Measurements from ENCODE around the gene NPBWR2.

Gene NPBWR2

GRCh38 chr20:64152906-64153305, 45.5 kb upstream of the NPBWR2 start:
- TF ChIP-seq, protein P1, sequence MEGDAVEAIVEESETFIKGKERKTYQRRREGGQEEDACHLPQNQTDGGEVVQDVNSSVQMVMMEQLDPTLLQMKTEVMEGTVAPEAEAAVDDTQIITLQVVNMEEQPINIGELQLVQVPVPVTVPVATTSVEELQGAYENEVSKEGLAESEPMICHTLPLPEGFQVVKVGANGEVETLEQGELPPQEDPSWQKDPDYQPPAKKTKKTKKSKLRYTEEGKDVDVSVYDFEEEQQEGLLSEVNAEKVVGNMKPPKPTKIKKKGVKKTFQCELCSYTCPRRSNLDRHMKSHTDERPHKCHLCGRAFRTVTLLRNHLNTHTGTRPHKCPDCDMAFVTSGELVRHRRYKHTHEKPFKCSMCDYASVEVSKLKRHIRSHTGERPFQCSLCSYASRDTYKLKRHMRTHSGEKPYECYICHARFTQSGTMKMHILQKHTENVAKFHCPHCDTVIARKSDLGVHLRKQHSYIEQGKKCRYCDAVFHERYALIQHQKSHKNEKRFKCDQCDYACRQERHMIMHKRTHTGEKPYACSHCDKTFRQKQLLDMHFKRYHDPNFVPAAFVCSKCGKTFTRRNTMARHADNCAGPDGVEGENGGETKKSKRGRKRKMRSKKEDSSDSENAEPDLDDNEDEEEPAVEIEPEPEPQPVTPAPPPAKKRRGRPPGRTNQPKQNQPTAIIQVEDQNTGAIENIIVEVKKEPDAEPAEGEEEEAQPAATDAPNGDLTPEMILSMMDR (conservative IDR thresholded peaks at IDR 0.05), result no peak
- no peak overlapping the region for H3K27ac ChIP-seq

- TF ChIP-seq, protein P1 (conservative IDR thresholded peaks at IDR 0.05), result no peak
- H3K27ac ChIP-seq, result no peak overlapping the region
Observed at GRCh38 chr20:64151633-64152530, 44.5 kb upstream of the NPBWR2 start.

DNA sequence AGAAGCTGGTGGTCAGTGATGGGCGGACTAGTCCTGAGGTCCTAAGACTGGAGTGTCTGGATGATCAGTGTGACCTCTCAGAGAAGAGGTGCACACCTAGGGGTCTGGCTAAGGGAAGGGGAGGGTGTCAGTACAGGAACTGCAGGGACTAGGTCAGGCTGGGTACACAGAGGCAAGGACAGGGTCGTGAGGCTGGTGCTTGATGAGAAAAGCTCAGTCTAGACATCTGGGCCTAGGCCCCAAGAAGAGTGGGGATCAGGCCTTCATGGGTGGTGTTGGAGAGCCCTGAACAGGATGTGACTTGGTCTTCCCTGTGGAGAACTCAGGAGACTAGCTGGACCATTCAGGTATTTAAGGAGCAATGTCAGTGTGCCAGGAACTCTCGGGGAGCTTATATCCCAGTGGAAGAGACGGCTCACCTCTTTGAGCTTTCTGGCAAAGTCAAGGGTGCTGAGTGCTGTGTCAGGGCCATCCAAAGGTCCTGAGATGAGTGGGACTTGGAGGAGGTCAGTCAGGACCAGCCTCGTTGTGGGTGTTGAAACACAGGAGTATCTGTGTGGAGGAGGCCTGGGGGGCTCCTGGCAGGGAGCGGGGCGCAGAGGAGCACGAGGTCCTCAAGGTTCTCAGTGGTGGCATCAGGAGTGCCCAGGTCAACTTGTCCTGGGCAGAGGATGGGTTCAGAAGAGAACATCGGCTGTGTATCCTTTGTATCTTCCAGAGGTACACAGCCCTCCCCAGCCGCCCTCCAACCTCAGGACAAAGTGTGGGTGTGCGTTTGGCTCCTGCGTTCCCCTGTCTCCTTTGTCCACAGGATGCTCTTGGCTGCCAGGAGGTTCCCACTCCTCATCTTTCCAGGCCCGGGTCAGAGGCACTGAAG, 43.6 kb upstream of the NPBWR2 start:
- H3K27ac ChIP-seq, result no peak overlapping the region
- TF ChIP-seq, protein P1 (conservative IDR thresholded peaks at IDR 0.05), result no peak

DNA sequence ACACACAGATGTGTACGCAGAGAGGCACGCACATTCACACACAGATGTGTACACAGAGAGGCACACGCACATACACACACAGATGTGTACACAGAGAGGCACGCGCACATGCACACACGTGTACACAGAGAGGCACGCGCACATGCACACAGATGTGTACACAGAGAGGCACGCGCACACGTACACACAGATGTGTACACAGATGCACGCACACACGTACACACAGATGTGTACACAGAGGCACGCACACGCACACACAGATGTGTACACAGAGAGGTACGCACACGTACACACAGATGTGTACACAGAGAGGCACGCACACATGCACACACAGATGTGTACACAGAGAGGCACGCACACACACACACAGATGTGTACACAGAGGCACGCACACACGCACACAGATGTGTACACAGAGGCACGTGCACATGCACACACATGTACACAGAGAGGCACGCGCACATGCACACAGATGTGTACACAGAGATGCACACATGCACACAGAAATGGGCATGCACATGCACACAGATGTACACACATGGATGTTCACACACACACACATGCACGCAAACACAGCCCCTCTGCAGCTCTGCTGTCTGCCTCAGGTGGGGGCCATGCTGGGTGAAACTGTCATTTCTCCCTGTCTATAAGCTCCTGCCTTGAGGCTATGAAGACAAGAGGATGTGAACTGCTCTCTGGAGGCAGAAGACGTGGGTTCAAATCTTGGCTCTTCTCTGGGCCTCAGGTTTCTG, 42.6 kb upstream of the NPBWR2 start:
- no peak overlapping the region for H3K27ac ChIP-seq
- TF ChIP-seq, protein P1 (conservative IDR thresholded peaks at IDR 0.05), result no peak

DNA sequence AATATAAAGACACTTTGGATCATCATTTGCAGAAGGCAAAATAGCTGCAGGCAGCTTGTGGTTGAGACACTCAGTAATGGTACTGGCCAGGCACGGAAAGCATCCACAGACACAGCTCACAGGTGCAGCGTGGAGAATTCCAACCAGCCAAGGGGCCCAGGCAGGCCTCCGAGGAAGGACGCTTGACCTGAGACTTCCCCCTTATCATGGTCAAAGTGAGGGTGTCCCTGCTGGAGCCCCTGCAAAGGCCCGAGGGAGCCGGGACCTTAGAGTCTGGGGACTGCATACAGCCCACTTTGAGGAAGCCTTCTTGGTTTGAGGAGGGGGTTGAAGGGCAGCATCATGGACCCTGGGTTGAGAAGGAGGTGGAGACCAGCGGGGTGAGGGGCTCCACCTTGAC, 41.8 kb upstream of the NPBWR2 start:
- TF ChIP-seq, protein P1 (conservative IDR thresholded peaks at IDR 0.05), result no peak
- H3K27ac ChIP-seq, result no peak overlapping the region

DNA sequence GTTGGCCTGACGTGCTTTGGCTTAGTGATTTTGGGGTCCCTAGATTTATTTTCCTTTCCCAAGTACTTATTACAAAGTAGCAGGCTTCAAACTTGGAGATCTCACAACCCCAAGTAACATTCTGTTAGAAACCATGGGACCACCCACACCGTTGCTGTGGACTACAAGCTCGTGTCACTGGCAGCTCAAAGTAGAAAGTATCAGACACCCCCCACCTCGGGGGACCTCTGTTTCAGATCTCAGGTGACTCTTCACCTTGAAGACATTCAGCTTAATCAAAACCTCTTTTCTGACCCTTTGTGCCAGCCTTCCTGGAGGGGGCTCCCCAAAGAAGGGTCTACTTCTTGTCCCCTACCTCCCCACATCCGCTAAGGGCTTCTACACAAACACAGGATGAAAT, 41.2 kb upstream of the NPBWR2 start:
- H3K27ac ChIP-seq, result no peak overlapping the region
- TF ChIP-seq, protein P1 (conservative IDR thresholded peaks at IDR 0.05), result no peak
